IPS DF 6.9 (cell line): Measurements from ENCODE around the gene LIPF.

Experiments used
- DNase-seq: peaks from one replicate; pipeline ENCODE4 v3.0.0-alpha.2; 2013; ENCODE audit warnings: low read depth, low spot score
- H3K27ac ChIP-seq: one replicate; pipeline ENCODE4 v1.5.1; 2013; ENCODE audit warnings: low read length, control low read depth
- H3K27me3 ChIP-seq: 2 replicates; pipeline ENCODE4 v1.6.1; 2013; ENCODE audit warnings: mild to moderate bottlenecking, low read length; ENCODE audit not compliant: control insufficient read depth, insufficient read depth
- H3K36me3 ChIP-seq: 2 replicates; pipeline ENCODE4 v1.6.1; 2013; ENCODE audit warnings: low read length; ENCODE audit not compliant: control insufficient read depth, insufficient read depth
- H3K4me1 ChIP-seq: 2 replicates; pipeline ENCODE4 v1.6.1; 2013; ENCODE audit warnings: low read length; ENCODE audit not compliant: control insufficient read depth, insufficient read depth
- H3K4me3 ChIP-seq: 2 replicates; pipeline ENCODE4 v1.5.1; 2013; ENCODE audit warnings: mild to moderate bottlenecking, low read length
- H3K9me3 ChIP-seq: 2 replicates; pipeline ENCODE4 v1.6.1; 2013; ENCODE audit warnings: low read length, inconsistent platforms; ENCODE audit not compliant: control insufficient read depth, insufficient read depth
- WGBS: extraction: QIAGEN DNeasy Blood & Tissue Kit; methylation state at CpG from one replicate; pipeline ENCODE4 v1.1.7; 2013; ENCODE audit warnings: mixed read lengths, missing lambda C conversion rate; ENCODE audit not compliant: insufficient read length, insufficient coverage; 5-methylcytosine and 5-hydroxymethylcytosine counted together

The LIPF gene

DNA sequence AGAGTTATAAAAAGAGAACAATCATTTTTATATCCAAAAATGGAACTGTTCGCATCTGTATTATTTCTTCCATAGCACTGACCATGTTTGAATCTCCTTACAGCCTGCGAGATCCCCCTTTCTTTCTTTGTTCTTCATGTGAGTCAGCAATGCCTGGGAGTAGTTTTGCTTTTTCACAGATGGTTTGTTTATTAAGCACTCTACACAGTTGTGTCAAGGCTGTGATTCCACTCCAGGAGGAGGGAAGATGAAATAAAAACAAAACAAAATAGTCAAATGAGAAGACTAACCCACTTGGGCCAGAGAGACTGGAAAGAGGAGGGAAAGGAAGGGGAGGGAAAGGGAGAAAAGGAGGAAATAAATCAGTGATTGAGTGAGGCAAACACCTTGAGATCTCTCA is 7.8 kb downstream of the LIPF start:
- H3K27ac ChIP-seq: no peak overlapping the region
- no CpG with 5 or more reads among the region's 2 CpGs for WGBS
- no peak for DNase-seq

GRCh38 chr10:88676283-88677060 is 12.2 kb downstream of the LIPF start:
- Histone ChIP-seq H3K4me1 (no peaks in the 10 kb centered on the region), H3K27me3 (no peaks in the 10 kb centered on the region), H3K36me3 (no peaks in the 10 kb centered on the region), H3K4me3 (no peak overlapping the region), H3K27ac (no peak overlapping the region), H3K9me3 (no peaks in the 10 kb centered on the region)
- WGBS: no CpG with 5 or more reads among the region's 4 CpGs
- DNase-seq: no peak

More for the DNA sequence above, 7.8 kb downstream of the LIPF start:
- Histone ChIP-seq H3K36me3 (no peaks in the 10 kb centered on the region), H3K9me3 (no peaks in the 10 kb centered on the region), H3K27me3 (no peaks in the 10 kb centered on the region), H3K4me3 (no peak overlapping the region), H3K4me1 (no peaks in the 10 kb centered on the region)

GRCh38 chr10:88680958-88681357 is 16.7 kb downstream of the LIPF start:
- Histone ChIP-seq H3K4me1 (no peaks in the 10 kb centered on the region), H3K9me3 (no peaks in the 10 kb centered on the region), H3K27ac (no peak overlapping the region), H3K36me3 (no peaks in the 10 kb centered on the region), H3K27me3 (no peaks in the 10 kb centered on the region), H3K4me3 (no peak overlapping the region)
- DNase-seq: no peak
- WGBS: no CpG with 5 or more reads among the region's 4 CpGs

DNA sequence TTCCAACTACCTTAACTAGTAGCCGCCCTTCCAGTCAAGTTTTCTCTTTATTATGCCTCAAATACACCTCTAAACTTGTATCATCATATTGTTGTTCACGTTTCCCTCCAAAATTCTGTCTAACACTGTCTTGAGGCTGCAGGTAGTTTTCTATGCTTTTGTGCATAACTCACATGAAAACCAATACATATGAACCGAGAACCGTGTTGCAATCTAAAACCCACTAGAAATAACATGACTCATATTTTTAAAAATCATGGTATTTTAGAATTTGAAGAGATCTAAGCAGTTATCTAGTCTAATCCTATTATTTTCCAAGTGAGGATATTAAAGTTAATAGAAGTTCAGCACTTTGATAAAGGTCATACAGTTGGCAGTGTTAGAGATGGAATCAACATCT is 18.2 kb downstream of the LIPF start:
- 100% methylated on average over 1 of the region's 4 CpGs for WGBS
- no peaks in the 10 kb centered on the region for H3K27me3 ChIP-seq

GRCh38 chr10:88687853-88688467 is 23.7 kb downstream of the LIPF start:
- DNase-seq: no peak
- Histone ChIP-seq H3K27me3 (no peaks in the 10 kb centered on the region), H3K27ac (no peak overlapping the region), H3K4me1 (no peaks in the 10 kb centered on the region), H3K4me3 (no peak overlapping the region), H3K36me3 (no peaks in the 10 kb centered on the region), H3K9me3 (no peaks in the 10 kb centered on the region)

More for the DNA sequence above, 18.2 kb downstream of the LIPF start:
- H3K4me3 ChIP-seq: no peak overlapping the region
- no peak for DNase-seq
- no peak overlapping the region for H3K27ac ChIP-seq
- H3K9me3 ChIP-seq: no peaks in the 10 kb centered on the region
- H3K4me1 ChIP-seq: no peaks in the 10 kb centered on the region
- no peaks in the 10 kb centered on the region for H3K36me3 ChIP-seq

GRCh38 chr10:88689366-88689765 is 25.1 kb downstream of the LIPF start:
- no peaks in the 10 kb centered on the region for H3K9me3 ChIP-seq
- H3K4me3 ChIP-seq: no peak overlapping the region
- WGBS: no CpG with 5 or more reads among the region's 6 CpGs
- no peaks in the 10 kb centered on the region for H3K27me3 ChIP-seq
- H3K36me3 ChIP-seq: no peaks in the 10 kb centered on the region
- no peak overlapping the region for H3K27ac ChIP-seq
- no peak for DNase-seq
- H3K4me1 ChIP-seq: no peaks in the 10 kb centered on the region

- no peak overlapping the region for H3K4me3 ChIP-seq
Observed at GRCh38 chr10:88693392-88694020, 29.3 kb downstream of the LIPF start.

GRCh38 chr10:88702848-88703597 is 38.8 kb downstream of the LIPF start:
- H3K27me3 ChIP-seq: peaks cover 37% of the 10 kb centered on the region
- peak; percentile 67 for DNase-seq
- no peak overlapping the region for H3K27ac ChIP-seq
- H3K36me3 ChIP-seq: no peaks in the 10 kb centered on the region
- H3K4me1 ChIP-seq: no peaks in the 10 kb centered on the region
- WGBS: no CpG with 5 or more reads among the region's 4 CpGs
- no peaks in the 10 kb centered on the region for H3K9me3 ChIP-seq
- H3K4me3 ChIP-seq: no peak overlapping the region

More at GRCh38 chr10:88693392-88694020, 29.3 kb downstream of the LIPF start:
- no CpG with 5 or more reads among the region's 4 CpGs for WGBS
- no peaks in the 10 kb centered on the region for H3K4me1 ChIP-seq
- DNase-seq: no peak
- H3K27ac ChIP-seq: no peak overlapping the region
- peaks cover 16% of the 10 kb centered on the region for H3K27me3 ChIP-seq
- H3K9me3 ChIP-seq: no peaks in the 10 kb centered on the region
- H3K36me3 ChIP-seq: no peaks in the 10 kb centered on the region

GRCh38 chr10:88705958-88706357 is 41.7 kb downstream of the LIPF start, which contains the start of gene LIPK:
Gene LIPK (plus strand): TSS chr10:88706249. CDS start chr10:88724544, 18,295 bp downstream.
- H3K4me1 ChIP-seq: no peaks in the 10 kb centered on the region
- H3K27me3 ChIP-seq: peaks cover 19% of the 10 kb centered on the region
- H3K9me3 ChIP-seq: no peaks in the 10 kb centered on the region
- H3K27ac ChIP-seq: no peak within 1 kb of the TSS
- DNase-seq: no peak
- no peaks in the 10 kb centered on the region for H3K36me3 ChIP-seq
- WGBS: no CpG with 5 or more reads among the region's 1 CpG
- H3K4me3 ChIP-seq: no peak within 1 kb of the TSS
